ENCODE measurements around the gene KMT2A.

DNA sequence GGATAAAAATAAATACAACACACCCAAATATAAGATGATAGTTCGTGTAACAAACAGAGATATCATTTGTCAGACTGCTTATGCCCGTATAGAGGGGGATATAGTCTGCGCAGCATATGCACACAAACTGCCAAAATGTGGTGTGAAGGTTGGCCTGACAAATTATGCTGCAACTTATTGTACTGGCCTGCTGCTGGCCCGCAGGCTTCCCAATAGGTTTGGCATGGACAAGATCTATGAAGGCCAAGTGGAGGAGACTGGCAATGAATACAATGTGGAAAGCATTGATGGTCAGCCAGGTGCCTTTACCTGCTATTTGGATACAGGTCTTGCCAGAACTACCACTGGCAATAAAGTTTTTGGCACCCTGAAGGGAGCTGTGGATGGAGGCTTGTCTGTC lies 124.5 kb downstream of the KMT2A start:
- TF ChIP-seq POLR2AphosphoS5 (IDR thresholded peaks at IDR 0.05) (no peak), EZH2 (IDR thresholded peaks at IDR 0.05; ENCODE audit: borderline replicate concordance, insufficient read depth, low read length, poor library complexity, severe bottlenecking) (no peak), EP300 (conservative IDR thresholded peaks at IDR 0.05; ENCODE audit: poor library complexity, severe bottlenecking) (no peak), SMC3 (conservative IDR thresholded peaks at IDR 0.05; ENCODE audit: poor library complexity) (no peak), TAF1 (IDR thresholded peaks at IDR 0.05; ENCODE audit: low read depth) (no peak), RAD21 (conservative IDR thresholded peaks at IDR 0.05) (no peak), MXI1 (conservative IDR thresholded peaks at IDR 0.05; ENCODE audit: poor library complexity, severe bottlenecking) (no peak)
- TF ChIP-seq, protein P1, sequence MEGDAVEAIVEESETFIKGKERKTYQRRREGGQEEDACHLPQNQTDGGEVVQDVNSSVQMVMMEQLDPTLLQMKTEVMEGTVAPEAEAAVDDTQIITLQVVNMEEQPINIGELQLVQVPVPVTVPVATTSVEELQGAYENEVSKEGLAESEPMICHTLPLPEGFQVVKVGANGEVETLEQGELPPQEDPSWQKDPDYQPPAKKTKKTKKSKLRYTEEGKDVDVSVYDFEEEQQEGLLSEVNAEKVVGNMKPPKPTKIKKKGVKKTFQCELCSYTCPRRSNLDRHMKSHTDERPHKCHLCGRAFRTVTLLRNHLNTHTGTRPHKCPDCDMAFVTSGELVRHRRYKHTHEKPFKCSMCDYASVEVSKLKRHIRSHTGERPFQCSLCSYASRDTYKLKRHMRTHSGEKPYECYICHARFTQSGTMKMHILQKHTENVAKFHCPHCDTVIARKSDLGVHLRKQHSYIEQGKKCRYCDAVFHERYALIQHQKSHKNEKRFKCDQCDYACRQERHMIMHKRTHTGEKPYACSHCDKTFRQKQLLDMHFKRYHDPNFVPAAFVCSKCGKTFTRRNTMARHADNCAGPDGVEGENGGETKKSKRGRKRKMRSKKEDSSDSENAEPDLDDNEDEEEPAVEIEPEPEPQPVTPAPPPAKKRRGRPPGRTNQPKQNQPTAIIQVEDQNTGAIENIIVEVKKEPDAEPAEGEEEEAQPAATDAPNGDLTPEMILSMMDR (IDR thresholded peaks at IDR 0.05; ENCODE audit: poor library complexity, severe bottlenecking) = no peak
- TF ChIP-seq, protein P2, sequence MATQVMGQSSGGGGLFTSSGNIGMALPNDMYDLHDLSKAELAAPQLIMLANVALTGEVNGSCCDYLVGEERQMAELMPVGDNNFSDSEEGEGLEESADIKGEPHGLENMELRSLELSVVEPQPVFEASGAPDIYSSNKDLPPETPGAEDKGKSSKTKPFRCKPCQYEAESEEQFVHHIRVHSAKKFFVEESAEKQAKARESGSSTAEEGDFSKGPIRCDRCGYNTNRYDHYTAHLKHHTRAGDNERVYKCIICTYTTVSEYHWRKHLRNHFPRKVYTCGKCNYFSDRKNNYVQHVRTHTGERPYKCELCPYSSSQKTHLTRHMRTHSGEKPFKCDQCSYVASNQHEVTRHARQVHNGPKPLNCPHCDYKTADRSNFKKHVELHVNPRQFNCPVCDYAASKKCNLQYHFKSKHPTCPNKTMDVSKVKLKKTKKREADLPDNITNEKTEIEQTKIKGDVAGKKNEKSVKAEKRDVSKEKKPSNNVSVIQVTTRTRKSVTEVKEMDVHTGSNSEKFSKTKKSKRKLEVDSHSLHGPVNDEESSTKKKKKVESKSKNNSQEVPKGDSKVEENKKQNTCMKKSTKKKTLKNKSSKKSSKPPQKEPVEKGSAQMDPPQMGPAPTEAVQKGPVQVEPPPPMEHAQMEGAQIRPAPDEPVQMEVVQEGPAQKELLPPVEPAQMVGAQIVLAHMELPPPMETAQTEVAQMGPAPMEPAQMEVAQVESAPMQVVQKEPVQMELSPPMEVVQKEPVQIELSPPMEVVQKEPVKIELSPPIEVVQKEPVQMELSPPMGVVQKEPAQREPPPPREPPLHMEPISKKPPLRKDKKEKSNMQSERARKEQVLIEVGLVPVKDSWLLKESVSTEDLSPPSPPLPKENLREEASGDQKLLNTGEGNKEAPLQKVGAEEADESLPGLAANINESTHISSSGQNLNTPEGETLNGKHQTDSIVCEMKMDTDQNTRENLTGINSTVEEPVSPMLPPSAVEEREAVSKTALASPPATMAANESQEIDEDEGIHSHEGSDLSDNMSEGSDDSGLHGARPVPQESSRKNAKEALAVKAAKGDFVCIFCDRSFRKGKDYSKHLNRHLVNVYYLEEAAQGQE (IDR thresholded peaks at IDR 0.05; ENCODE audit: borderline replicate concordance) = no peak

Measured in neural cell (in vitro differentiated cells).